Measurements from ENCODE around the gene BID.

Gene BID

GRCh38 chr22:17705546-17705945 is 68.7 kb downstream of the BID start:
- no peak for TF ChIP-seq TAF1 (IDR thresholded peaks at IDR 0.05; ENCODE audit: borderline replicate concordance, insufficient read depth, low read length)
- no peak for TF ChIP-seq SIN3A (IDR thresholded peaks at IDR 0.05; ENCODE audit: borderline replicate concordance, insufficient read depth, low read length)
- no peak for TF ChIP-seq POLR2AphosphoS5 (IDR thresholded peaks at IDR 0.05; ENCODE audit: low read depth, low read length)
- TF ChIP-seq, protein P1, sequence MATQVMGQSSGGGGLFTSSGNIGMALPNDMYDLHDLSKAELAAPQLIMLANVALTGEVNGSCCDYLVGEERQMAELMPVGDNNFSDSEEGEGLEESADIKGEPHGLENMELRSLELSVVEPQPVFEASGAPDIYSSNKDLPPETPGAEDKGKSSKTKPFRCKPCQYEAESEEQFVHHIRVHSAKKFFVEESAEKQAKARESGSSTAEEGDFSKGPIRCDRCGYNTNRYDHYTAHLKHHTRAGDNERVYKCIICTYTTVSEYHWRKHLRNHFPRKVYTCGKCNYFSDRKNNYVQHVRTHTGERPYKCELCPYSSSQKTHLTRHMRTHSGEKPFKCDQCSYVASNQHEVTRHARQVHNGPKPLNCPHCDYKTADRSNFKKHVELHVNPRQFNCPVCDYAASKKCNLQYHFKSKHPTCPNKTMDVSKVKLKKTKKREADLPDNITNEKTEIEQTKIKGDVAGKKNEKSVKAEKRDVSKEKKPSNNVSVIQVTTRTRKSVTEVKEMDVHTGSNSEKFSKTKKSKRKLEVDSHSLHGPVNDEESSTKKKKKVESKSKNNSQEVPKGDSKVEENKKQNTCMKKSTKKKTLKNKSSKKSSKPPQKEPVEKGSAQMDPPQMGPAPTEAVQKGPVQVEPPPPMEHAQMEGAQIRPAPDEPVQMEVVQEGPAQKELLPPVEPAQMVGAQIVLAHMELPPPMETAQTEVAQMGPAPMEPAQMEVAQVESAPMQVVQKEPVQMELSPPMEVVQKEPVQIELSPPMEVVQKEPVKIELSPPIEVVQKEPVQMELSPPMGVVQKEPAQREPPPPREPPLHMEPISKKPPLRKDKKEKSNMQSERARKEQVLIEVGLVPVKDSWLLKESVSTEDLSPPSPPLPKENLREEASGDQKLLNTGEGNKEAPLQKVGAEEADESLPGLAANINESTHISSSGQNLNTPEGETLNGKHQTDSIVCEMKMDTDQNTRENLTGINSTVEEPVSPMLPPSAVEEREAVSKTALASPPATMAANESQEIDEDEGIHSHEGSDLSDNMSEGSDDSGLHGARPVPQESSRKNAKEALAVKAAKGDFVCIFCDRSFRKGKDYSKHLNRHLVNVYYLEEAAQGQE (IDR thresholded peaks at IDR 0.05; ENCODE audit: insufficient read depth in 1 of 2, low read depth in 2 of 2, low read length in 2 of 2) = no peak
- no peak for TF ChIP-seq FOXP2 (optimal IDR thresholded peaks at IDR 0.05; ENCODE audit: borderline replicate concordance, extremely low read depth, extremely low read length, insufficient read depth)

- TF ChIP-seq FOXP2 (optimal IDR thresholded peaks at IDR 0.05; ENCODE audit: borderline replicate concordance, extremely low read depth, extremely low read length, insufficient read depth) (no peak), POLR2AphosphoS5 (IDR thresholded peaks at IDR 0.05; ENCODE audit: low read depth, low read length) (no peak), SIN3A (IDR thresholded peaks at IDR 0.05; ENCODE audit: borderline replicate concordance, insufficient read depth, low read length) (no peak), TAF1 (IDR thresholded peaks at IDR 0.05; ENCODE audit: borderline replicate concordance, insufficient read depth, low read length) (no peak)
- TF ChIP-seq, protein P1 (IDR thresholded peaks at IDR 0.05; ENCODE audit: insufficient read depth in 1 of 2, low read depth in 2 of 2, low read length in 2 of 2) = no peak
Observed at GRCh38 chr22:17703811-17704210, 70.5 kb downstream of the BID start.

GRCh38 chr22:17700778-17701177 is 73.5 kb downstream of the BID start:
- TF ChIP-seq, protein P1 (IDR thresholded peaks at IDR 0.05; ENCODE audit: insufficient read depth in 1 of 2, low read depth in 2 of 2, low read length in 2 of 2) = no peak
- TF ChIP-seq TAF1 (IDR thresholded peaks at IDR 0.05; ENCODE audit: borderline replicate concordance, insufficient read depth, low read length) (no peak), SIN3A (IDR thresholded peaks at IDR 0.05; ENCODE audit: borderline replicate concordance, insufficient read depth, low read length) (no peak), POLR2AphosphoS5 (IDR thresholded peaks at IDR 0.05; ENCODE audit: low read depth, low read length) (no peak), FOXP2 (optimal IDR thresholded peaks at IDR 0.05; ENCODE audit: borderline replicate concordance, extremely low read depth, extremely low read length, insufficient read depth) (no peak)

- TF ChIP-seq SIN3A (IDR thresholded peaks at IDR 0.05; ENCODE audit: borderline replicate concordance, insufficient read depth, low read length) (no peak), TAF1 (IDR thresholded peaks at IDR 0.05; ENCODE audit: borderline replicate concordance, insufficient read depth, low read length) (no peak), POLR2AphosphoS5 (IDR thresholded peaks at IDR 0.05; ENCODE audit: low read depth, low read length) (no peak), FOXP2 (optimal IDR thresholded peaks at IDR 0.05; ENCODE audit: borderline replicate concordance, extremely low read depth, extremely low read length, insufficient read depth) (no peak)
- TF ChIP-seq, protein P1 (IDR thresholded peaks at IDR 0.05; ENCODE audit: insufficient read depth in 1 of 2, low read depth in 2 of 2, low read length in 2 of 2) = no peak
Observed at GRCh38 chr22:17699696-17700340, 74.5 kb downstream of the BID start.
